ENCODE results near the gene KPNB1.

KPNB1 gene

DNA sequence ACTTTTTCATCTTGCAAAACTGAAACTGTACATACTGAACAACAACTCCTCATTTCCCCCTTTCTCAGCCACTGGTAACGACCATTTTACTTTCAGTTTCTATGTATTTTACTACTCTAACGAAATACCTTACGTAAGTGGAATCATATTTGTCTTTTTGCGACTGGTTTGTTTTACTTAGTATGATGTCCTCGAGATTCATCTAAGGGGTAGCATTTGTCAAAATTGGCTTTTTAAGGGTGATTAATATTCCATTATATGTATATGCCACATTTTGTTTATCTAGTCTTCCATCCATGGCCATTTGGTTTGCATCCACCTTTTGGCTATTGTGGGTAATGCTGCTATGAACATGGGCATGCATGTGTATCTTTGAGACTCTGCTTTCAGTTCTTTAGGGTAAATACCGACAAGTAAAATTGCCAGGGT lies 10.4 kb downstream of the KPNB1 start:
- DNase-seq (ENCODE audit: extremely low spot score): no peak
- TF ChIP-seq LEF1 (IDR thresholded peaks at IDR 0.05; ENCODE audit: borderline replicate concordance): no peak
- no peak for TF ChIP-seq FOXA1 (IDR thresholded peaks at IDR 0.05)
- TF ChIP-seq TARDBP (IDR thresholded peaks at IDR 0.05): no peak
- TF ChIP-seq CTBP1 (IDR thresholded peaks at IDR 0.05; ENCODE audit: borderline replicate concordance): no peak
- TF ChIP-seq, protein P1, sequence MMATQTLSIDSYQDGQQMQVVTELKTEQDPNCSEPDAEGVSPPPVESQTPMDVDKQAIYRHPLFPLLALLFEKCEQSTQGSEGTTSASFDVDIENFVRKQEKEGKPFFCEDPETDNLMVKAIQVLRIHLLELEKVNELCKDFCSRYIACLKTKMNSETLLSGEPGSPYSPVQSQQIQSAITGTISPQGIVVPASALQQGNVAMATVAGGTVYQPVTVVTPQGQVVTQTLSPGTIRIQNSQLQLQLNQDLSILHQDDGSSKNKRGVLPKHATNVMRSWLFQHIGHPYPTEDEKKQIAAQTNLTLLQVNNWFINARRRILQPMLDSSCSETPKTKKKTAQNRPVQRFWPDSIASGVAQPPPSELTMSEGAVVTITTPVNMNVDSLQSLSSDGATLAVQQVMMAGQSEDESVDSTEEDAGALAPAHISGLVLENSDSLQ (IDR thresholded peaks at IDR 0.05): no peak
- no peak for TF ChIP-seq FOXM1 (IDR thresholded peaks at IDR 0.05; ENCODE audit: borderline replicate concordance)
- TF ChIP-seq HDGF (IDR thresholded peaks at IDR 0.05; ENCODE audit: borderline replicate concordance): no peak
- TF ChIP-seq ZNF384 (IDR thresholded peaks at IDR 0.05): no peak
- TF ChIP-seq ARNT (IDR thresholded peaks at IDR 0.05): no peak
- TF ChIP-seq BHLHE40 (IDR thresholded peaks at IDR 0.05; ENCODE audit: borderline replicate concordance): no peak
- TF ChIP-seq ELF4 (IDR thresholded peaks at IDR 0.05): no peak
- no peak for TF ChIP-seq SUZ12 (IDR thresholded peaks at IDR 0.05)
- TF ChIP-seq FOXK2 (IDR thresholded peaks at IDR 0.05): no peak
- TF ChIP-seq L3MBTL2 (conservative IDR thresholded peaks at IDR 0.05): no peak
- TF ChIP-seq NFRKB (IDR thresholded peaks at IDR 0.05): no peak
- no peak for TF ChIP-seq SP1 (IDR thresholded peaks at IDR 0.05)
- ChIA-PET CTCF (no interaction called here), POLR2A (interaction anchor here (2.1 kb wide), 1 partner anchor 11 kb away, joined by 11 read pairs; the partner anchor contains the start of gene KPNB1)

DNA sequence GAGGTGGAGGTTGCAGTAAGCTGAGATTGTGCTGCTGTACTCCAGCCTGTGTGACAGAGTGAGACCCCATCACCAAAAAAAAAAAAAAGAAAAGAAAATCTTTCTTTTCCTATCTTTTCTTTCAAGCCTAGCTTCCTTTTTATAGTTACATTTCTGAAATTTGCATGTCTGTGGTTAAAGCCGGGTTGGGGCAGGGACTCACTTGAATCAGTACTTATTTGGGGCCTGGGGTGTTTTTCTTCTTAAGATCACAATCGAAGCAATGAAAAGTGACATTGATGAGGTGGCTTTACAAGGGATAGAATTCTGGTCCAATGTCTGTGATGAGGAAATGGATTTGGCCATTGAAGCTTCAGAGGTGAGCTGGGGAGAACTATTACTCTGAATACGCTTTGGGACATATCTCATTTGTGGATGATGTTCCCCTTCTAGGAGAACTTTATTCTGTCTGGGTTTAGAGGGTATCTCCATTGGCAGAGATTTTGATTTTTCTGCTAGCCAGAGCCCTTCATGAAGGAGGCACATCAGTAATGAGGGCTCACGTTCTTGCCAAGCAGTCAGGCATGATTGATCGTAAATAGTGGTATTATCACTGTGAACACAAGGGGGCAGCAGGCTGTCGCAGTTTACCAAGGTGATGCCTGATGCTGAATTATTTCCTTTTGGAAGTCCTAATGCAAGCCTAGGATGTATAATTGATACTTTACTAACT lies 14.3 kb downstream of the KPNB1 start:
- ChIA-PET CTCF (interaction anchor here (0.8 to 1.8 kb wide), 9 partner anchors 10 to 285 kb away, joined by 3 to 15 read pairs (median 5); partner anchors contain the start of gene KPNB1), POLR2A (interaction anchor here (0.8 to 4.4 kb wide), 4 partner anchors 11 to 24 kb away, joined by 4 to 30 read pairs (median 4); partner anchors contain the start of gene KPNB1)
- peak; percentile 68 for DNase-seq (ENCODE audit: extremely low spot score)
- TF ChIP-seq, protein P1 (IDR thresholded peaks at IDR 0.05): peak; percentile 65
- no peak for TF ChIP-seq BHLHE40 (IDR thresholded peaks at IDR 0.05; ENCODE audit: borderline replicate concordance)

DNA sequence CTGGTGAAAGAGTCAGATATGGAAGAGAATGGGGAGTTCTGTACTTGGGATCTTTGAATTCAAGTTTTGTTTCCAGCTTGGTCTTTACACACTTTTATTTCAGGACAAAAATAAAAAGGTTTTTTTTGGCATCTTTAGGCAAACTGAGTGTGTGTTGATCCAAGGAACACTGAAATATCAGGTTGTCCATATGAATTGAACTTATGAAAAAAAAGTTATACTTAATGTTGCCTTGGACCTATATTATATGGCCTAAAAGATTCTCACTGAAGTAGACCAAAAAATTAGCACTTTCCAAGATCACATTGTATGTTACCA lies 14.9 kb downstream of the KPNB1 start:
- no peak for TF ChIP-seq HDGF (IDR thresholded peaks at IDR 0.05; ENCODE audit: borderline replicate concordance)
- no peak for TF ChIP-seq ARNT (IDR thresholded peaks at IDR 0.05)
- TF ChIP-seq NFRKB (IDR thresholded peaks at IDR 0.05): no peak
- no peak for TF ChIP-seq ELF4 (IDR thresholded peaks at IDR 0.05)
- TF ChIP-seq, protein P1 (IDR thresholded peaks at IDR 0.05): no peak
- TF ChIP-seq CTBP1 (IDR thresholded peaks at IDR 0.05; ENCODE audit: borderline replicate concordance): no peak
- TF ChIP-seq L3MBTL2 (conservative IDR thresholded peaks at IDR 0.05): no peak
- ChIA-PET CTCF (interaction anchor here (0.6 to 1.7 kb wide), 8 partner anchors 10 to 284 kb away, joined by 3 to 6 read pairs (median 4); no protein-coding TSS in a partner anchor), POLR2A (interaction anchor here (4.4 kb wide), 1 partner anchor 15 kb away, joined by 30 read pairs; the partner anchor contains the start of gene KPNB1)
- DNase-seq (ENCODE audit: extremely low spot score): no peak

DNA sequence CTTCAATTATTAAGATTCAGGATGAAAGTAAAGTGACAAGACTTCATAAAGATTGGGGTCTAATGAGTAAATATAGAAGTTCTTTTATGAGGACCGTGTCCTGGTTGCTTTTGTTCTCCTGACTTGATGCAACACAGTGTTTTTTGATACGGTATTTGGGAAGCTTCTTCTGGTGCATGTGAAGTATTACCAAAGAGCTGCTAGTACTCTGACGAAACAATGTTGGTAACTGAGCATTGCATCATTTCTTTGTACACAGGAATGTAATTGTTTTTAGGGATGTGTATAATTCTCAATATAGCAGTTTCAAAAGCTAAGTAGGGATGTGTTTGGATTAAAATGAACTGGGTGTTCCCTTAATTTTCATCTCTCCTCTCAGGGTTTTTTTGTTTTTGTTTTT lies 15.9 kb downstream of the KPNB1 start:
- ChIA-PET CTCF (interaction anchor here (0.7 to 1.4 kb wide), 3 partner anchors 11 to 79 kb away, joined by 3 to 4 read pairs (median 3); no protein-coding TSS in a partner anchor), POLR2A (interaction anchor here (1.0 to 4.4 kb wide), 2 partner anchors 16 to 21 kb away, joined by 3 to 30 read pairs; partner anchors contain the start of gene KPNB1)
- TF ChIP-seq FOXA1 (IDR thresholded peaks at IDR 0.05): no peak
- TF ChIP-seq SP1 (IDR thresholded peaks at IDR 0.05): no peak
- DNase-seq (ENCODE audit: extremely low spot score): no peak

DNA sequence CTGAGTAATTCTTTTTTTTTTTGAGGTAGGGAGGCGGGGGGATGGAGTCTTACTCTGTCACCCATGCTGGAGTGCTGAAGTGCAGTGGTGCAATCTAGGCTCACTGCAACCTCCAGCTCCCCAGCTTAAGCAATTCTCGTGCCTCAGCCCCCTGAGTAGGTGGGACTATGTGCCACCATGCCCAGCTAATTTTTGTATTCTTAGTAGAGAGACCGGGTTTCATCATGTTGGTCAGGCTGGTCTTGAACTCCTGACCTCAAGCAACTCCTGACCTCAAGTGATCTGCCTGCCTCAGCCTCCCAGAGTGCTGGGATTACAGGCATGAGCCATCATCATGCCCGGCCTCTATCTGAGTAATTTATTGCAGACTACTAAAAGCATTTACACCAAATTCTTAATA lies 19.4 kb downstream of the KPNB1 start:
- CTCF ChIA-PET: no interaction called here
- DNase-seq (ENCODE audit: extremely low spot score): no peak
- TF ChIP-seq L3MBTL2 (conservative IDR thresholded peaks at IDR 0.05): no peak
- TF ChIP-seq ELF4 (IDR thresholded peaks at IDR 0.05): no peak
- TF ChIP-seq FOXM1 (IDR thresholded peaks at IDR 0.05; ENCODE audit: borderline replicate concordance): no peak
- no peak for TF ChIP-seq NFRKB (IDR thresholded peaks at IDR 0.05)
- TF ChIP-seq SP1 (IDR thresholded peaks at IDR 0.05): no peak
- POLR2A ChIA-PET: no interaction called here

DNA sequence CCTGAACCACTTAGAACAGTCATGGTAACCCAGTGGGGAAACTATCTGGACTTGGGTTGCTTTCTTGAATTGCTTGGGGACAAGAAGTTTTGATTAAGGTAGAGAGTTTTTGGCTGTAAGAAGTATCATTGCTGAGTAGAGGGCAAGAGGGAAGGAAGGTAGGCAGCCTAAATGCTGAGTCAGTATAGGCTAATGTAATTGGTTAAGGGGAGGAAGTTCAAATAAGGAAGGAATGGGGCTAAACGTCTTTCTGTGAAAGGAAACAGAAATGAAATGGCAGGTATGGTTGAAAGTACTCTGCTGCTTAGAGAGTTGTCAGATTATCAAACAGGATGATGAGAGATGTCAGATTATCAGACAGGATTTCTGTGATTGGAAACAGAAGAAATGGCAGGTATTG lies 20.3 kb downstream of the KPNB1 start:
- ChIA-PET CTCF (no interaction called here), POLR2A (interaction anchor here (1.1 kb wide), 1 partner anchor 9 kb away, joined by 3 read pairs; no protein-coding TSS in a partner anchor)
- no peak for DNase-seq (ENCODE audit: extremely low spot score)
- TF ChIP-seq ELF4 (IDR thresholded peaks at IDR 0.05): no peak

DNA sequence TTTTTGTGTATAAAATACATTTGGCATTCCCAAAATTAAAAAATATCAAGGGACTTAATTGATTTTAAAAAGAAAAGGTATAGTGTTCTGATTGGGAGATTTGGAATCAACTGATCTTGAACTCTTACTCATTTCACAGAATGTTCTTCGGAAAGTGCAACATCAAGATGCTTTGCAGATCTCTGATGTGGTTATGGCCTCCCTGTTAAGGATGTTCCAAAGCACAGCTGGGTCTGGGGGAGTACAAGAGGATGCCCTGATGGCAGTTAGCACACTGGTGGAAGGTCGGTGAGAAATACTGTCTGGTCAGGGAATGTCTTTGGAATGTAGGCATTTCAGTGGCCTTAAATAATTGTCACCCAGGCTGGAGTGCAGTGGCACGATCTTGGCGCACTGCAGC lies 24.8 kb downstream of the KPNB1 start:
- ChIA-PET POLR2A (interaction anchor here (1.3 to 1.8 kb wide), 2 partner anchors 12 to 21 kb away, joined by 3 to 4 read pairs; no protein-coding TSS in a partner anchor), CTCF (interaction anchor here (0.5 to 0.7 kb wide), 2 partner anchors 10 to 30 kb away, joined by 3 read pairs; no protein-coding TSS in a partner anchor)
- DNase-seq (ENCODE audit: extremely low spot score): no peak
- no peak for TF ChIP-seq L3MBTL2 (conservative IDR thresholded peaks at IDR 0.05)
- TF ChIP-seq HDGF (IDR thresholded peaks at IDR 0.05; ENCODE audit: borderline replicate concordance): no peak
- no peak for TF ChIP-seq SP1 (IDR thresholded peaks at IDR 0.05)
- TF ChIP-seq NFRKB (IDR thresholded peaks at IDR 0.05): no peak
- no peak for TF ChIP-seq CTBP1 (IDR thresholded peaks at IDR 0.05; ENCODE audit: borderline replicate concordance)
- TF ChIP-seq ELF4 (IDR thresholded peaks at IDR 0.05): no peak
- no peak for TF ChIP-seq BHLHE40 (IDR thresholded peaks at IDR 0.05; ENCODE audit: borderline replicate concordance)
- no peak for TF ChIP-seq ARNT (IDR thresholded peaks at IDR 0.05)
- TF ChIP-seq FOXK2 (IDR thresholded peaks at IDR 0.05): no peak
- no peak for TF ChIP-seq ZNF384 (IDR thresholded peaks at IDR 0.05)
- TF ChIP-seq, protein P1 (IDR thresholded peaks at IDR 0.05): no peak
- no peak for TF ChIP-seq TARDBP (IDR thresholded peaks at IDR 0.05)
- no peak for TF ChIP-seq LEF1 (IDR thresholded peaks at IDR 0.05; ENCODE audit: borderline replicate concordance)
